GM19397 (cell line): Measurements from ENCODE around the gene CARD10.
"Not testable (repeated sequence)": the region's sequence is repeated elsewhere in the genome, so short reads cannot be mapped to it uniquely, and the experiment has no call there.

Experiments used
- ATAC-seq: cut with Tn5 transposase; IDR thresholded peaks from one replicate; pipeline ENCODE4 v1.9.1; 2021; ENCODE audit warnings: mild to moderate bottlenecking, moderate library complexity; ENCODE audit not compliant: unreplicated experiment

CARD10 gene

DNA sequence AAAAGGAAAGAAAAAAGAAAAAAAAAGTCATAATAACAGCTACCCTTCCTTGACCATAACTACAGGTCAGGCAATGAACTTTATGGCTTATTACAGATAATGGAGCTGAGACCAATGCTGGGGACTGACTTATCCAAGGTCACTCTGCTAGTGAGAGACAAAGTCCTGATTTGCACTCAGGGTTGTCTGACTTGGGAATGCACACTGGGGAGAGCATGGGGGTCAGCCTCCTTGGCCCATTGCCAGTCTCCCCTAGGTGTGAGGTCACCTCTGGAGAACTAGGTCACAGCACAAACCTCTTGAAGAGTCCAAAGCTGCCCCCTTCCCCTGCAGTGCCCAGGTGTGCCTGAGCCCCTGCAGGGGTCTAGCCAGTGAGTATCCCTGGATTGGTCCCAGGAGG, 35.8 kb upstream of the CARD10 start:
- ATAC-seq, result no peak

DNA sequence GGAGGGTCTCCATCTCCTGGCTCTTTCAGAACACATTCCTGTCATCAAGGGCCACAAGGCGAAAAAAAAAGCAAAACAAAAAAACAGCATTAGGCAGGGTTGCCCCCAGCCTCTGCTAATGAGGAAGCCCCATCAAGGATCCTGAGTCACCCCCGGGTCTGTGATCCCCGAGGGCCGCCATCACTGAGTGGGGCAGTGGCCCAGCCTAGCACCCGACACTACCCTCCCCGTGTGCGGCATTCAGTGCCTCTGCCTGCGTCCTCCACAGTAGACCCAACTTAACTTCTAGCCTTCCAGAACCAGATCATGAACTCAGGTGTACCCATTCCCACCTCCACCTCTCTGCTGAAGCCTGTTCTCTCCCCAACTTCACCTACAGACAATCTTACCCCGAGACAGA, 34.5 kb upstream of the CARD10 start:
- ATAC-seq, result no peak

DNA sequence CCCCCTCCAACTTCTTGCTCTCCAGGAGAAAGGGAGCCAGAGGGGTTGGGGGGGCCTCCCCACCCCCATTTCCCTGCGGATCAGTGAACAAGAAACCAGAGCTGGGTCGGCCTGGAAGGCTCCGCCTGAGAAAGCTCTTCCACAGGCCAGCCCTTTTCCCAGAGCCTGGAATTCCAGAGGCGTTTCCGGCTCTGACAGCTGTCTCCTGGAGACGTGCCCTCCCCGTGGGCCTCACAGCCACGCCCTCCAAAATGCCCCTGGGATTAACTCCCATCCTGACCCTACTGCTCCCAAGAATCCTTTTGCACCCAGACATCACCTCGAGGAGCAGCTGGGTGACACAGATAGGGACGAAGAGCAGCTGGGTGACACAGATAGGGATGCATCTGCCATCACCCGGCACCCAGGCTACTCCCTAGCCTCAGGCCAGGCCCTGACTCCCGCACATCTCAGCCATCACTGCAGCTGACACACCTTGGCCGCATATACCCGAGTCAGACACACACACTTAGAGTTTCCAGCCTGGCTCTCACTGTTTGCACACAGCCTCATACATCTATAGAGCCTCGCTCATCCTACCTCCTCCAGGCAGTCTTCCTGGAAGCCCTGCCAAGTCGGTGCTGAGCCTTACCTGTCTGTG, 33.4 kb upstream of the CARD10 start:
- no peak for ATAC-seq

DNA sequence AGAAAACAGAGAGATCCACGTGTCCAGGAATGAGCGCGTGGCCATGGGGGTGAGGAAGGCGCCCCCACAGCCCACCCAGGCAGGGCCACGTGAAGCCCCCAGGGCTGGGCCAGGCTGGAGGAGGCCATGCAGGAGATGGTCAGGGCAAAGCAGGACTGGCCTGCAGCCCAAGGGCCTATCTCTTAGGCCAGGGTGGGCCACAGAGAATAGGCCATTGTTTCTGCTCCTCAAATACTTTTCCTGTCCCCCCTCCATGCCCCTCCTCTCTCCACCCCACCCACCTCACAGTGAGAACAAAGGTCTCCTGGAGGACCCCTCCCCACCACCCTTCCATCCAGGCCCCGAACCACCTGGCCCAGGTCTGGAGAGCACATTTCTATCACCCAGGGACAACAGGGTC, 32.8 kb upstream of the CARD10 start:
- ATAC-seq, result no peak

DNA sequence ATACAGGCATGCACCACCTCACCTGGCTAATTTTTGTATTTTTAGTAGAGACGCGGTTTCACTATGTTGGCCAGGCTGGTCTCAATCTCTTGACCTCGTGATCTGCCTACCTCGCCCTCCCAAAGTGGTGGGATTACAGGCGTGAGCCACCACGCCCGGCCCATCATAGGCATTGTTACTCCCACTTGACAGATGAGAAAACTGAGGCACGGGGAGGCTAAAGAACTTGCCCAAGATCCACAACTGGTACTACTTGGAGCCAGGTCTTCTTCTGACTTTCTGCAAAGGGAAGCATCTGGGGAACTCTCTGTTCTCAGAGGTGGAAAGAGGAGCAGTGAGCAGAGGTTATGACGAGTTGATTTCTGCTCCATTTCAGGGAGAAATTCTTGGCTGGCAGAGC, 31.7 kb upstream of the CARD10 start:
- ATAC-seq, result not testable (repeated sequence)

DNA sequence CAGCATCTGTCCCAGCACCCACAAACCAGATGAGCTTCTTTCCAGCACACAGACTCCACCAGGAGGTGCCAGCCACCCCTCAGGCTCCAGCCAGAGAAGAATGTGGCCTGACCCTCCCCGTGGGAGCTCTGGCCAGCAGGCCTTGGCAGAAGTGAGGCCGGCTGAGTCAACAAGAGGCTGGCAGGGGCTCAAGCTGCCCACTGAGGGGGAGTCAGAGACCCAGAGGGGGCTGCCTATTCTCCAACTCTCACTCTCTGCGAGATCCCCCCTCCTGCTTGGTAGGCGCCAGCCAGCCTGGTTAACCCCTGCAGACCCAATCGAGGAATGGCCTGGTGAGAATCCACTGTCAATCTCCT, 30.5 kb upstream of the CARD10 start:
- no peak for ATAC-seq

DNA sequence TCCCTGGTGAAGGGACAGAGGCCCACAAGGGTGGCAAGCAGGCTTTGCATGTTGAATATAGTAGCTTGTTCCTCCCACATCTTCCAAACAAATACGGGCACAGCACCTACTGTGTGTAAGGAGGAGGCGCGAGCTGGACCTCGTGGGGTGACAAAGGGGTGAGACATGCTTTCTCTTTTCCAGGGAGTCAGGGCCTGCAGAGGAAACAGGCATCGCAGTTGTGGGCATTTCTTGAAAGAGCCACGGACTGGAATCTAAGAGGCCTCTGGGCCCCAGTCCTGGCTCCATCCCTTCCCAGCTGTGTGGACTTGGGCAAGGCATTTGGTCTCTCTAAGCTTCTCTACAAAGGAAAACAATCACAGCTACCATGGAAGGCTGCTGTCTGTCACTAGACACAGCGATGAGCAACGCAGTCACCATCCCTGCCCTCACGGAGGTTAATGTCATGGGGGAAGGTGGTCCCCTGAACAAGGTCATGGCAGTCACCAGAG, 28.1 kb upstream of the CARD10 start:
- ATAC-seq, result no peak

DNA sequence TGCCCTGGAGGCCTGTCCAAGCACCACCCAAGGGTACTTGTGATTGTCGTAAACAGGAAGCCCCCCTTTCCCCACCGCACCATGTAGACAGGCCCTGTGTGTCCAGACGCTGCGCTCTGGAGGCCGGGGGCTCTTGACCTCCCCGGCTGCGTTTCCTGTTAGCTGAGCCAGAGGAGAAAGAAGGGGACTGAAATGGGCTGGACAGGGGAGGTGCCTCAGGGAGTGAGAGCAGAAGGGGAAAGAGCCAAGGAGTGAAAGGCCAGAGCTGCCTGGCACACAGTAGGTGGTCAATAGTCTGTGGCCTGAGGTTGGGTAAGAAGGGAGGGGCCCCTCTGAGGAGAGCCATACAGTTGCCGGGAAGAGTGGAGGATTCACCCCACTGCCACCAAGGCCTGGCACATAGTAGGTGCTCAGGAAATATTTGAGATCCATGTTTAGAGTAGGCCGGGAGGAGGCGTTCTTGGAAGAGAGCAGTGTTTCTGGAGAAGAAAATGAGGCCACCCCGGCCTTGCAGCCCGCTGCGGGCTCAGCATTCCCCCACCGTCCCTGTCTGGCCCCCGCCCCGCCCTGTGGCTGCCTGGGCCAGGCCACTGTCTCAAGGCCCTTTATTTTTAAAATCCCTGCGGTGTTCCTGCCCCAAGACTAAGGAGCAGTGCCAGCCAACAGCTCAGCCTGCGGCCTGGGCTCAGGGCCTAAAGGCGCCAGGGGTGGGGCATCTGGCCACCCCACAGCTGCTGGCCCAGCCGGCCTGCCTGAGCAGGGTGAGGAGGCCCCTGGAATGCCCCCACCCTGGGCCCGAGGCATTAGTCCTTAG, 27.4 kb upstream of the CARD10 start:
- ATAC-seq, result no peak

DNA sequence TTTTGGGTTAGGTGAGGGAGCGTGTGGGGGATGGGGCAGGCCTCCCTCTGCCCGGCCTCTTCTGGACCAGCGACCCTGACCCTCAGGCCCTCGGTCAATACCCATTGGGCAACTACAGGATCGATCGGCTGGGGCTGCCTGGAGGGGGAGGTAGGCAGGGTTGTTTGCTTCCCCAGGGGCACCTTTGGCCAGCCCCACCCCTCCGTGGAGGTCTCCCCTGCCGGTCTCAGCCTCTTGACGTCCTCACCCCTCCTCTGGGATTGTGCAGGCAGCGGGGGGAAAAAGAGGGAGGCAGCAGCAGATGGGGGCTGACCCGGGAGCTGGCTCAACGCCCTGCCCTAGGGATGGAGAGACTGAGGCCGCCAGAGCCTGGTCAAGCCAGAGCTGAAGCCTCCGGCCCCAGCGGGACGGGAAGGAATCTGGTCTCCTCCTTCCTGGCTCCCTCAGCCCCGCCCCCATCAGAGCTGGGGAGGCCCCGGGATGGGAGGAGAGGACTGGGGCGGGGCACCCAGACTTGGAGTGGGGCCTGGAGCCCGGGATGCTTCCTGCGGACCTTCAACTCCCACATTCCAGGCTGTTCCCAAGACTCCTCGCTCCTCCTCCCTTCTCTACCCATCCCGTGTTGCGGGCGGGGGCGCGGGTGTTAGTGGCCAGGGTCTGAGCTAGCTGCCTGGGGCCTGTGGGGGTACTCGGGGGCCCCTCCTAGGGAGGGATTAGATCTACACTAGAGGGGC, 26.7 kb upstream of the CARD10 start:
- no peak for ATAC-seq

DNA sequence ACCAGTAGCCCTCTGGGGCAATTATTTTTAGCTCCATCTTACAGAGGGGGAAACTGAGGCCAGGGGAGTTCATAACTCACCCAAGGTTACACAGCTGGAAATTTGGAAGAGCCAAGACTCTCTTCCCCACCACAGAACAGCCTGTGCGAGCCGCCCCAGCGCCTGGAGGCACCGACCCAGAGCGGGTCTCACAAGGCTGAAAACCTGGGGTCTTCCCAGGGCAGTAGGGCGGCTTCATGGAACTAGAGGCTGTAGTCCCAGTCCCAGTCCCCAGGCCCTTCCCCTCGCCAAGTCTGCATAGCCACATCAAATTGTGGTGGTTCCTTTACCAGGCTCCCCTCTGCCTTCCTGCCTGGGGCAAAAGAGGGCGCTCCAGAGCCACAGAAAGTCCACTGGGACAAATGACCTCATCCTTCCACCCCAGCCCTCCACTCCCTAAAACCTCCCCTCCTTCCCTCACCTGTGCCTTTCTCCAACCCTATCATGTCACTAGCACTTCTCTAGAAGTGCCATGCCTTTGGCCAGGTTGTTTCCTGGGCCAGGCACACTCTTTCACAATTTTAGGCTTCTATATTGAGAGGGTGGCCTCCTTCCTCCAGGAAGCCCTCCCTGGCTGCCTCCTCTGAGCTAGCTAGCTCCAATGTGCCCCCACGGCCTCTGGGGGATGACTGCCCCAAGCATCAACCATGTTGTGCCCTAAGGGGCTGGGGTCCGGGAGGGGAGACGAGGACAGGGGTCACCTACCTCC, 25.9 kb upstream of the CARD10 start:
- ATAC-seq, result no peak

DNA sequence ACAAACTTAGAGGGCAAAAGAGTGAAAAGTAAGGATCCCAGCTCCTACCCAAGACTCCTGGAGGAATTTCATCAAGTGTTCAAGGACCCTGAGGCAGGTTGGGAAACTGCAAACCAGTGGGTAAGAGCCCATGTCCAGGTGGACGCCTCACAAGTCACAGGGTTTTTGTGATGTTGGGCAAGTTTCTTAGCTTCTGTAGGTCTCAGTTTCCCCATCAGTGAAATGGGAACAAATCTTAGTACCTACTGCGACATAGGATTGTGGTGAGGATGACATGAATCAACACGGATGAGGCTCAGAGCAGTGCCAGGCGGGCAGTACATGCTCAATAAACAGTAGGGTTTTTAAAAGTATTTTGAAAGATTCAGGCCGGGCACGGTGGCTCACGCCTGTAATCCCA, 23.7 kb upstream of the CARD10 start:
- ATAC-seq, result no peak

DNA sequence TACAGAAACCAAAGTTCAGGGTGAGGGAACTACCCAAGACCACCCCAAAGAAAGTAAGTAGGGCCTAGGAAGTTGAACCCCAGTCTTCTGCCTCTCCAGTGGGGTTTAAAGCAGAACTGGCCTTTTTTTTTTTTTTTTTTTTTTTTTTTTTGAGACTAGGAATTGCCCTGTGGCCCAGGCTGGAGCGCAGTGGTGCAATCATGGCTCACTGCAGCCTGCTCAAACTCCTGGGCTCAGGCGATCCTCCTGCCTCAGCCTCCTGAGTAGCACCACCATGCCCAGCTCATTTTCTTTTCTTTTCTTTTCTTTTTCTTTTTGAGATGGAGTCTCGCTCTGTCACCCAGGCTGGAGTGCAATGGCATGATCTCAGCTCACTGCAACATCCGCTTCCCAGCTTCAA, 23.2 kb upstream of the CARD10 start:
- ATAC-seq, result not testable (repeated sequence)

DNA sequence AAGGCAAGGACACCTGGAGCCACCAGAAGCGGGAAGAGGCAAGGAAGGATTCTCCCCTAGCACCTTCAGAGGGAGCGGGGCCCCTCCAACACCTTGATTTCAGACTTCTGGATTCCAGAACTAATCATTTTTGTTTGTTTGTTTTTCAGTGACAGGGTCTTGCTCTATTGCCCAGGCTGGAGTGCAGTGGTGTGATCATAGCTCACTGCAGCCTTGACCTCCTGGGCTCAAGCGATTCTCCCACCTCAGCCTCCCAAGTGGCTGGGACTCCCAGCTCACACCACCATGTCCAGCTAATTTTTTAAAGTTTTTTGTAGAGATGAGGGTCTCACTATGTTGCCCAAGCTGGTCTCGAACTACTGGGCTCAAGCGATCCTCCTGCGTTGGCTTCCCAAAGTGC, 20.6 kb upstream of the CARD10 start:
- not testable (repeated sequence) for ATAC-seq

DNA sequence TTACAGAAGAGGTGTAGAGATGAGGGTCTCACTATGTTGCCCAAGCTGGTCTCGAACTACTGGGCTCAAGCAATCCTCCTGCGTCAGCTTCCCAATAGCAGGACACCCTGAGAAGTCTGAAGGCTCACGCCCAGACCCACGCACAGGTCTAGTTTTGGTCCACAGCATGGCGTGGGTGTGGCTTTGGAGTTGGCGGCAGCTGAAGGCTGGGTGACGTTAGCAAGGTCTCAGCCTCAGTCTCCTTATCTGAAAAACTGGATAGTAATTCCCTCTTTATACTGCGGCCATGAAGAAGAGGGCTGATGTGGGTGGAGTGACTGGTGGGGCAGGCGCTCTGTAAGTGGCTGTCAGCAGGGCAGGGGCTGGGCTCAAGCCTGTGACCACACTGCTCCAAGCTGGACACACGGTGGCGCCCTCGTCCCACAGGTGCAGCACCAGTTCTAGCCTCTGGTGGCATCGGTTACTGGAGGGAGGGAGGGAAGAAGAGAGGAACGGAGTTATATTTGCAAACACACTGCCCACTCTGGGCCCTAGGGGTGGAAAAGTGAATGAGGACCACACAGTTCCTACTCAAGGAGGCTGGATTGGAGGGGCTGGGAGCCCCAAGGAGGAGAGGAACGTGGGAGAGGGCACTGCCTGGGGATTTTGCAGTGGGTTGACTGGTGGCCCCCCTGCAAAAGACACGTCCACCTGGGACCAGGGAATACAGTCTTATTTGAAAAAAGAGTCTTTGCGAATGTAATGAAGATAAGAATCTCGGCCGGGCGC, 19.6 kb upstream of the CARD10 start:
- ATAC-seq, result peak; percentile 82

DNA sequence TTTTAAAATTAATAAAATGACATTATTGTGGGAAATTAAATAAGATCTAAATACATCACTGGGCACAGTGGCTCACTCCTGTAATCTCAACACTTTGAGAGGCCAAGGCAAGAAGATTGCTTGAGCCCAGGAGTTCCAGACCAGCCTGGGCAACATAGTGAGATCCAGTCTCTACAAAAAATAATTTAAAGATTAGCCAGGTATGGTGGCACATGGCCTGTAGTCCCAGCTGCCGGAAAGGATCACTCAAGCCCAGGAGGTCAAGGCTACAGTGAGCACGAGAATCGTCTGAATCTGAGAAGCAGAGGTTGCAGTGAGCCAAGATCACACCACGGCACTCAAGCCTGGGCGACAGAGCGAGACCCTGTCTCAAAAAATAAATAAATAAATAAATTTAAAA, 15.9 kb upstream of the CARD10 start:
- ATAC-seq, result no peak

DNA sequence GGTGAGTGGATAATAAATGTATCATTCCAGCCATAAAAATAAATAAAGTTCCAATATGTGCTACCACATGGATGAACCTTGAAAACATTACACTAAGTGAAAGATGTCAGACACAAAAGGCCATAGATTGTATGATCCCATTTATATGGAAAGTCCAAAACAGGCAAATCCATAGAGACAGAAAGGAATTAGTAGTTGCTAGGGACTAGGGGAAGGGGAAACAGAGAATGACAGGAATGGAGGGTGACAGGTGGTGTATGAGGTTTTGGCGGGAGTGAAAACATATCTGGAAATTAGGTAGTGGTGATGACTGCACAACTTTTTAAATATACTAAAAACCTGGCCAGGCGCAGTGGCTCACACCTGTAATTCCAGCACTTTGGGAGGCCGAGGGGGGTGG, 15.2 kb upstream of the CARD10 start:
- ATAC-seq, result no peak

DNA sequence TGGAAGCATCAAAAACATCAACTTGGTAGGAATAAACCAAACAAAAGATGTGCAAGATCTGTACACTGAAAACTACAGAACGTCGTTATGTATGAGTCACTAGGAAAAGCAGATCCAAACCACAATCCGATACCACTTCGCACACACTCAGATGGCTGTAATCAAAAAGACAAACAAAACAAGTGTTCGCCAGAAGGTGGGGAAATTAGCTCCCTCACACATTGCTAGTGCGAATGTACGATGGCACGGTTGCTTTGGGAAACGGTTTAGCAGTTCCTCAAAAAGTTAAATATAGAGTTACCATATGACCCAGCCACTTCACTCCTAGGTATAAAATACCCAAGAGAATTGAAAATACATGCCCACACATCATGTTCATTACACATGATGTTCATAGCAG, 14.8 kb upstream of the CARD10 start:
- no peak for ATAC-seq

DNA sequence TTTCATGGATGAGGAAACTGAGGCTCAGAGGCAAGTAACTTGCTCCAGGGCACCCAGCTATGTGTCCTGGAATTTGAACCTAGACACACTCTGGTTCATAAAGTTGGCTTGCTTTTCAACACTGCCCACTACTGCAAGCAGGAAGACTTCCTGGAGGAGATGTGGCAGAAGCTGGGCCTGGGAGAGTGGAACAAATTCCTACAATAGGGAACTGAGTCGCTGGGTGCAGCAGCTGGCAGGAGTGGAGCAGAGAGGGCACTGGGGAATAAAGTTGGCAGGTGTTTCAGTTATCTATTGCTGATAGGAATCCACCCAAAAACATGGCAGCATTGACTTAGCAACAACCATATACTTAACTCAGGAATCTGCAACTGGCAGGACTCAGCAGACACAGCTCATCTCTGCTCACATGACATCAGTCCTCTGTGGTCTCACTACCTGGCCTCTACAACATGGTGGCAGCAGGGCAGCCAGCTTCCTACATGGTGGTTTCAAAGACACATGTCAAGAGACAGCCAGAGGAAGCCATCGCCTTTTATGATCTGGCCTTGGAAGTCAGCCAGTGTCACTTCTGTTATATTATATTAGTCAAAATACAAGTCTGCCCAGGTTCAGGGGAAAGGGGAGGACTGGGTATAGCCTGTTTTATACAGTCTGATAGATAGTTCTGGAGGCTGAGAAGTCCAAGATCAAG, 10.6 kb upstream of the CARD10 start:
- ATAC-seq, result no peak

DNA sequence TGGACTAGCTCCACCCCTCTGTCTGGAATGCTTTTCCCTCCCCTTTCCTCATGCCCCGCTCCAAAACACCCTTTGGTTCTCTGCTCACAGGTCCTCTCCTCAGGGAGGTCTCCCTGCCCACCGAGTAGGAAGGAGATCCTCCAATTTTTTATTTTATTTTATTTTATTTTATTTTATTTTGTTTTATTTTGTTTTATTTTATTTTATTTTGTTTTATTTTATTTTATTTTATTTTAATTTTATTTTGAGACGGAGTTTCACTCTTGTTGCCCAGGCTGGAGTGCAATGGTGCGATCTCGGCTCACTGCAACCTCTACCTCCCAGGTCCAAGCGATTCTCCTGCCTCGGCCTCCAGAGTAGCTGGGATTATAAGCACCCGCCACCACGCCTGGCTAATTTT, 8.7 kb upstream of the CARD10 start:
- ATAC-seq, result not testable (repeated sequence)
